ENCODE results near the gene NISCH.

Gene NISCH

DNA sequence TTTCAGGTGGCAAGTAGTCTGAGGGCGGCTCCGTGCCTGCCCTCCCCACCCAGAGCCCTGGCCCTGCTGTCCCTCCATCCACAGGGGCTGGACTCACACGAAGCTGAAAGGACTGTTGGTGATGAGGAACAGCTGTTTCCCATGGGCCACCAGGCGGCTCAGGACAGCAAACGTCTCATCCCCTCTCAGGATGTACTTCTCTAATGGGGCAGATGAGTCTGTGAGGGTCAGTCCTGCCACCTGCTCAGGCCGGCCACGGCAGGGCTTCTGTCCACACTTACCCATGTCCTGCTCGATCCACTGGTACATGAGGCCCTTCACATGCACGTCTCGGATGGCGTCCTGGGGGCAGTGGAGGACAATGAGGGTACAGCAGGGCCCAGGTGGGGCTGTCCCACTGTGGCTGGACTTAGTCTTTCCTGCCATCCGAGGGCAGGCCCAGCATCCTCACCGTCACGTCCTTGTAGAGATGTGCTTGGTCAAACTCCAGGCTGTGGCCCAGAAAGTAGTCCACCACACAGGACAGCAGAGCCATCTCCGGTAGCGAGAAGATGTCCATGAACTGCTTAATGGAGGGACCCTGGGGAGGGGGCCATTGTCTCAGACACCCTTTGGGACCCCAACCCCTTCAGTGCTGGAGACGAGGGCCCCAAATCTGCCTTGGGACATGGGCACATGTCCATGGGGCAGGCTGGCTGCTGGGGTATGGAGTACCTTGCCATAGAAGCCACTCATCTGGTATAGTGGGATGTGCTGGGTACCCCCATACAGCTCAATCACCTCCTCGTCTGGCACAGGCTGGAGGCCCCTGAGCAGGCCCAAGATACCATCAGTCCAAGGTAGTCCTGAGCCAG is 72.6 kb downstream of the NISCH start:
- no peak for DNase-seq (ENCODE audit: low read depth)

DNA sequence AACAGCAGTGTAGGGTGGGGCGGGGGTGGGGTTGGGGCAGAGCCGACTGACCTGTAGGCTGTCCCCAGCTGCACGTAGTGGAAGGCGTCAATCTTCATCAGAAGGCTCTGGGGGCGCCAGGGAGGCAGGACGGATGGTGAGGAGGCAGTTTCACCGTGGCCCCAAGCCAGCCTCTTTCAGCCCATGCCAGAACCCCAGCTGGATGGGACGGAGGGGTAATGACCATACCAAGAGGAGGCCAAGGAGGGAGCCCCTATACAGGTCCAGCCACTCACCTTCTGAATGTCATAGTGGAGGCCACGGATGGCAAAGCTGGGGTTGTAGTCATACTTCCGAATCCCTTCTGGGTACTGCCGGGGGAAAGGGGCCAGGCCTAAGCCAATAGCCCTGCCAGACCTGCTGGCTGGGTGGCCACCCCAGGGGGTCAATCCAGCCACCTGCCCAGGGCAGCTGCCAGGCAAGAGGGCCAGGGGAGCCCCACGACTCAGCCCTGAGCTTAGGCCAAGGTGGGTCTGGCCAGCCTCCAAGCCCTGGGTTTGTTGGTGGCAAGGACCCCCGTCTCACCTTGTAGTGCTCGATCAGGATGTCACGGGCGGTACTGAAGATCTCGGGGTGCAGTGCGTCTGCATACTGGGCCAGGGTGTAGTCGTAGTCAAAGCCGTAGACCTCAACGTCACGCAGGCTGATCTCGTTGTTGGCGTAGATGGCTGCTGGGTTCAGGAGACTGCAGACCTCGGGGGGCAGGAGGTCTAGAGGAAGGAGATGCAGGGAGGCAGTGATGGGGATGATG is 73.4 kb downstream of the NISCH start:
- no peak for DNase-seq (ENCODE audit: low read depth)

- DNase-seq (ENCODE audit: low read depth): no peak
These were observed 74.3 kb downstream of the NISCH start for GRCh38 chr3:52529376-52530333.

GRCh38 chr3:52530918-52531826 is 75.8 kb downstream of the NISCH start:
- DNase-seq (ENCODE audit: low read depth): no peak

- no peak for DNase-seq (ENCODE audit: low read depth)
These were observed 76.6 kb downstream of the NISCH start for GRCh38 chr3:52531860-52532516.

DNA sequence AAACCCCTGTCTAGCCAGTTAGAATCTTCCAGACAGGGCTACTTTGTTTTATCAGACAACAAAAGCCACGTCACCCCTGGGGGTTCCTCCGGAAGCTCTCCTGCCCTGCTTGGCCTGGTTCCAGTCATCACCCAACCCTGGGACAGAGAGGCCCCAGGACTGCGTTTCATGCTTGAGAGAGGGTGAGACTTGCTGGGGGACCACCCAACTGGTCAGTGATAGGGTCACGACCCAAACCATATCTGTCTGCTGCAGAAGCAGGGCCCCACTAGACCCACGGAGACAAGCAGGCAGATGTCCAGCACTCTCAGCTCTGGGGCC is 77.1 kb downstream of the NISCH start:
- DNase-seq (ENCODE audit: low read depth): no peak

GRCh38 chr3:52532838-52533622 is 77.6 kb downstream of the NISCH start:
- DNase-seq (ENCODE audit: low read depth): no peak

- peak; percentile 29 for DNase-seq (ENCODE audit: low read depth)
These were observed 78.3 kb downstream of the NISCH start, which contains the start of gene NT5DC2 for GRCh38 chr3:52533623-52534280. Gene NT5DC2, minus strand, starts transcription at chr3:52533857. Its CDS starts 120 bp downstream, at chr3:52533737.

GRCh38 chr3:52534281-52535183 is 79.1 kb downstream of the NISCH start:
- no peak for DNase-seq (ENCODE audit: low read depth)

GRCh38 chr3:52535411-52536111 is 80.2 kb downstream of the NISCH start:
- DNase-seq (ENCODE audit: low read depth): no peak

- no peak for DNase-seq (ENCODE audit: low read depth)
These were observed 80.6 kb downstream of the NISCH start for GRCh38 chr3:52536112-52536368.

GRCh38 chr3:52536369-52537164 is 81.2 kb downstream of the NISCH start, which contains the start of gene UQCC5:
Gene UQCC5, plus strand, starts transcription at chr3:52536605. Its CDS starts 151 bp downstream, at chr3:52536756.
- DNase-seq (ENCODE audit: low read depth): peak; percentile 95

- DNase-seq (ENCODE audit: low read depth): no peak
These were observed 81.8 kb downstream of the NISCH start for GRCh38 chr3:52537165-52537620.

DNA sequence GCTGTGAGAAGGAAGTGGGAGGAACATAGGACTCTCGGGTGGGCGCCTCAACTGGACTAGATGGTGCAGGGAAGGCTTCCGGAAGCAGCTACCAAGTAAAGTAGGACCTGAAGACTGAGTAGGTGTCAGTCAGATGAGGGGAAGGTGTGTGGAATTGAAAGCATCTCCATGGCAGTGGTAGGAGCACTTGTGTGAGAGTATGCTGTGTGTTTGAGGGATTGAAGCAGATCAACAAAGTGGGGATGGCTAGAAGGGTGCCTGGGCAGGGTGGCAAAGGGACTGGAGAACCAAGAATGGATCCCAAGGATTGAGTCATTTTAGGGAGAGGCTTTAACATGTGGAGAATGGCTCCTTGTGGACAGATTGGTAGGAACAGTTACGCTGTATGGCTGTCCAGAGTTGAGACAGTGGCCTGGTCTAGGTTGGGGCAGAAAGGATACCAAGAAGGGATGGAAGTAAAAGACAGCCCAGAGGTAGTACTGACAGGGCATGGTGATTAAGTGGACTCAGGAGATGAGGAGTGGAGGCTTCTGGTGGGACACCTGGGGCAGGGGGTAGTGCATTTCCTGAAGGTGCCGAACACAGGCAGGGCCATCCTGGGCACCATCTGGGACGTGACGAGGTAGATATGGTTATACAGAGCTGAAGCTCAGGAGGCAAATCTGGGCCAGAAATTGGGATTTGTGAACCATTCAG is 82.5 kb downstream of the NISCH start:
- DNase-seq (ENCODE audit: low read depth): no peak

DNA sequence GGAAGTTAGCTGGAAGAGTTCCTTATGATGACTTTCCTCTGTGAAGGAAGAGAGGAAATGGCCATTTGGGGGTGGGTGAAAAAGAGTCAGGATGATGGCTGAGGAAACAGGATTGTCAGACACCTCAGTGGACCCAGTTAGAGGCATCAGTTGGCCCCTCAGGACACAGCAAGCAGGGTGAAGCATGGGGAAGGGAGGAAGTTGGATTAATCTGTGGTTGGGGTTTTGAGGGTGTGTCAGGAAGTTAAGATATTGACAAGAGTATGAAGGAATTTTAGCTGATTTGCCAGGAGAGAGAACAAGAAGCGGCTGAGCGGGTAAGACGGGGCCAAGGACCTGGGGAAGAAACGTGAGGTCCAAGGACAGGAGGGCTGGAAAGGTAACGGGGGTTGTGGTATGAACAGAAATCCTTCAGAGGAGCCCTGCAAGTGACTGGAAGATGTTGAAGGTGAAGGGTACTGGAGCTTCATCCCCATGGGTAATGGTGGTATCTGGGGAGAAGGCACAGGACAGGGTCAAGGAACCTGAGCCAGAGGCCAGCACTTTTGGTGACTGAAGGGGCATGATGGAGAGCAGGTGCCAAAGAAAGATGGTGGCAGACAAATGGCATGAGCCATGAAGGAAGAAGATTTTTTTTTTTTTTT is 83.7 kb downstream of the NISCH start:
- no peak for DNase-seq (ENCODE audit: low read depth)

- DNase-seq (ENCODE audit: low read depth): no peak
These were observed 85.6 kb downstream of the NISCH start for GRCh38 chr3:52541050-52541449.
